ENCODE measurements around the gene FKBP10.

- no peak for TF ChIP-seq CTCF (IDR thresholded peaks at IDR 0.05; ENCODE audit: low read depth, low read length, missing input control)
- TF ChIP-seq RAD21 (IDR thresholded peaks at IDR 0.05), result no peak
- TF ChIP-seq HNF4A (conservative IDR thresholded peaks at IDR 0.05), result no peak
- TF ChIP-seq HNF4G (IDR thresholded peaks at IDR 0.05), result no peak
- TF ChIP-seq YY1 (IDR thresholded peaks at IDR 0.05), result no peak
- no peak for TF ChIP-seq REST (IDR thresholded peaks at IDR 0.05)
- TF ChIP-seq SP1 (IDR thresholded peaks at IDR 0.05), result no peak
- no peak for TF ChIP-seq TAF1 (conservative IDR thresholded peaks at IDR 0.05)
These were observed 47.6 kb downstream of the FKBP10 start for GRCh38 chr17:41860254-41860931.
